GM19438 (cell line): ENCODE measurements around the gene CSAD.

Experiments used
- ATAC-seq: cut with Tn5 transposase; IDR thresholded peaks from one replicate; pipeline ENCODE4 v1.9.1; 2021; ENCODE audit warnings: low read depth; ENCODE audit not compliant: unreplicated experiment

CSAD gene

DNA sequence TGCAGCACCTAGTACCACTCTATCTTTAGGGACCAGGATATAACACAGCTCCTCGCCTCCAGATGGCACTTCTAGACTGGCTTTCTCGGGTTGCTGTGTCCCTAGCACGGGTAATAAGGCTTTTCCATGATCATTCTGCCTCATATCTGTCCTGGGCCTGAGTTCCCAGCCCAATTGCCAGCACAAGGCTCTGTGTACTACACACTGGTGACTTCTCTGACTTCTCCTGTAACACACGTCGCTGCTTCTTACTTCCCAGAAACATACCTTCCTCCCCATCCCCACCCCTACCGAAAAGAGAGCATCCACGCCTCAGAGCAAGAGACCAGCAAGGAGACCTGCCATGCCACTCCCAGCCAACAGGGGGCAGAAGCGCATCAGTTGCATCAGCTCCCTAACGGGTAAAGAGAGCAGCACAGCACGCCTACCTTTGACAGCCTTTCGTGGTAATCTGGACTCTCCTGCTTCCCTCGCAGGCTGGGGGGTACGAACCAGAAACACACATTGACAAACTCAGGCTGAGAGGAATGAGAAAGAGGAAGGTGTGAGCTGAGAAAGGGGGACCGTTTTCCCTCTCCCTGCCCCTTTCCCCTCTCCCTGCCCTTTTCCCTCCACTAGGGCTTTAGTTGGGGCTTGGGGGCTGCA lies 21.4 kb downstream of the CSAD start:
- ATAC-seq, result peak; percentile 78

DNA sequence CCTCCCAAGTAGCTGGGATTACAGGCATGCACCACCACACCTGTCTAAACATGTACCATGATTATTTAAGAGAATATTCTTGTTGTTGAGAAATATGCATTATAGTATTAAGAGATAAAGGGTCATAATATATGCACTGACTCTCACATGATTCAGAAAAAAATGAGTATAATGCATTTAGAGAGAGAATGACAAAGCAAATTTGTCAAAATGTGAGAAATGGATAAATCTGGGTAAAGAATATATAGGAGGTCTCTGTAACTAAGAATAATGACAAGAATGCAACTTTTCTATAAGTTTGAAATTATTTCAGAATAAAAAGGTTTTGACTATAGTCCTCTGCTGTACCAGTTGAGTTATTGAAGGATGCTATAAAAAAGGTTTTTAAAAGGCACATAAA lies 28.3 kb downstream of the CSAD start:
- ATAC-seq, result no peak

DNA sequence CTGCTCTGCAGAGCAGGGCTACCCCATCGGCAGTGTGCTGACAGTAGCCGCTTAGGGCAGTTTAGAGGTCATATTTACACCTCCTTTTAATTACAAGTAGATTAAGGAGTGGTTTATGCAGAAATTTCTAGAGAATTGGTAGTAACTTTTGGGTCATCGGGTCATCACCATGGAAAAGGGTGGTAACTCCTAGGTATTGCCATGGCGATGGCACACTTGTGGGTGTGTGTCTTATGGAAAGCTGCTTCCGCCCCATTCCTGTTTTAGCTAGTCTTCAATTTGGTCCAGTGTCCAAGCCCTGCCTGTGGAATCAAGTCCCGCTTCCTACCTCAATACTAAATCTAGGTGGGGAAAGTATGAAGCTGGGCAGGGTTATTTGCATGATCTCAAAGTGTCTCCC lies 29.7 kb downstream of the CSAD start:
- no peak for ATAC-seq

DNA sequence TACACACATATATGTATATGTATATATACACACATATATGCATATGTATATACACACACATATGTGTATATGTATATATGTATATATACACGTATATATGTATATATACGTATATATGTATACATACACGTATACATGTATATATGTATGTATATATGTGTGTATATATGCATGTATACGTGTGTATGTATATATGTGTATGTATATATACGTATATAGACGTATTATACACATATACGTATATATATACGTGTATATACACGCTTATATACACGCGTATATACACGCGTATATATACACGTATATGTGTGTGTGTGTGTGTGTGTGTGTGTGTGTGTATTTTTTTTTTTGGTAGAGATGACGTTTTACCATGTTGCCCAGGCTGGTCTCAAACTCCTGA lies 33.1 kb downstream of the CSAD start:
- no peak for ATAC-seq

DNA sequence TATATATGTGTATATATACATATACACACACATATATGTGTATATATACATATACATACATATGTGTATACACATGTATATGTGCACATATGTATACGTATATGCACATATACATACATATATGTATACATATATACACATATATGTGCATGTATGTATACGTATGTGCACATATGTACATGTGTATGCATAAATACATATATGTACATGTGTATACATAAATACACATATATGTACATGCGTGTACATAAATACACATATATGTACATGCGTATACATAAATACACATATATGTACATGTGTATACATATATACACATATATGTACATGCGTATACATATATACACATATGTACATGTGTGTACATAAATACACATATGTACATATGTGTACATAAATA lies 33.5 kb downstream of the CSAD start:
- ATAC-seq, result no peak

DNA sequence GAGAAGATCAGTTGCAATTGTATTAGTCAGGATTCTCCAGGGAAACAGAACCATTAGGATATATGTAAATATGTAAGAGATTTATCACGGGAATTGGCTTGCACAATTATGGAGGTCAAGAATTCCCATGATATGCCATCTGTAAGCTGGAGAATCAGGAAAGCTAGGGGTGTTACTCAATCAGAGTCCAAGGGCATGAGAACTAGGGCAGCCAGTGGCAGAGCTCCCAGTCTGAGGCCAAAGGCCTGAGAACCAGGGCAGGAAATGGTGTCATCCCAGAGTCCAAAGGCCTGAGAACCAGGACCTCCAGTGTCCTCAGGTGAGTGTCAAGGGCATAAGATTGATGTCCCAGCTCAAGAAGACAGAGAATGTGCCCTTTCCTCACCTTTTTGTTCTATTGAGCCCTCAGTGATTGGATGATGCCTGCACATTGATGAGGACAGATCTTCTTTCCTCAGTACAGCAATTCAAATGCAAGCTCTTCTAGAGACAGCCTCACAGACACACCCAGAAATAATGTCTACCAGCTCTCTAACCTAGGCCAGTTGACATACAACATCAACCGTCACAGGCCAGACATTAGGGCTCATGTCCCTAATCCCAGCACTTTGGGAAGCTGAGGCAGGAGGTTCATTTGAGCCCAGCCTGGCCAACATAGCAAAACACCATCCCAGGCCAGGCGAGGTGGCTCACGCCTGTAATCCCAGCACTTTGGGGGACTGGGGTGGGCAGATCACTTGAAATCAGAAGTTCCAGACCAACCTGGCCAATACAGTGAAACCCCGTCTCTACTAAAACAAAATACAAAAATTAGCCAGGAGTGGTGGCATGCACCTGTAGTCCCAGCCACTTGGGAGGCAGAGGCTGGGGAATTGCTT lies 35.1 kb downstream of the CSAD start:
- no peak for ATAC-seq

DNA sequence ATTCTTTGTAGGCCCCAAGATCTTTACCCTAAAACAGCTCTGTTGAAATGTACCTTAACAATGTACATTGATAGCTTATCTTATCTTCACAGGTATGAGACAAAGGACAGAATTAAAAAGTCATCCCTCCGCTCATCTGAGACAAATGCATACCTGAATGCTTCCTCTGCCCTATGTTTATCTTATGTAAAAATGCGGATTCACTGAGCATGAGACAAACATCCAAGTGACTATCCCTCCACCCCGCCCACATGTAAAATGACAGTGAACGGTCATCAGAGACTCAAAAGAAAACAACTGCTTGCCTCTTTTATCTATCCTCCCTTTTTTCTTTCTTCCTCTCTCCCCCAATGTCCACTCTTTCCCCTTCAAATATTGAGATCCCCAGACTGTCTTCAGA lies 37.4 kb downstream of the CSAD start:
- ATAC-seq, result no peak

DNA sequence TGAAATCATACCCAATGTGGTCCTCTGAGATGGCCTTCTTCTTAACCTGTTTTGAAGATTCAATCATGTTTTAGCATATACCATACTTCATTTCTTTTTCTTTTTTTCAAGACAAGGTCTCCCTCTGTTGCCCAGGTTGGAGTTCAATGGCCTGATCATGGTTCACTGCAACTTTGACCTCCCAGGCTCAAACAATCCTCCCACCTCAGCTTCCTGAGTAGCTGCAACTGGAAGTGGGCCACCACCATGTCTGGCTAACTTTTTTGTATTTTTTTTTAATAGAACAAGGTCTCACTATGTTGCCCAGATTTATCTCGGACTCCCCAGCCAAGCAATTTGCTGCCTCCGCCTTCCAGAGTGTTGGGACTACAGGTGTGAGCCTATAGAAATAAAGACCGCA lies 47.0 kb downstream of the CSAD start:
- no peak for ATAC-seq

DNA sequence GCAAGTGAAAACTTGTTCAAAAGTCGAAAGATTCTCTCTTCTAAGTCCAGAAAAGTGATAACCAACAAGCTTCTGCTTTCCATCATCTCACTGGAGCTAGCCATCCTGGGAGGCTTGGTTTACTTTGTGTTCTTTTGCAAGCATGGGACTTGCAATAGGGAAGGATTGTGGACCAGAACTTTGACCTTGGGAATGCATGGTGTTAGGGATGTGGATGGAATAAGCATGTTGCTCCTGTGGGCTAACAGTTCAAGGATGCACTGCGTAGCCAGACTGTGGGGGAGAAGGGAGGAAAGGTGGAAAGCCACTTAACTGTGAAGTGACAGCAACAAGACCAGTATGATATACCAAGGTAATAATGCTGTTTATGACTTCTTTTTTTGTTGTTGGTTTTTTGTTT lies 48.9 kb downstream of the CSAD start:
- ATAC-seq, result no peak

DNA sequence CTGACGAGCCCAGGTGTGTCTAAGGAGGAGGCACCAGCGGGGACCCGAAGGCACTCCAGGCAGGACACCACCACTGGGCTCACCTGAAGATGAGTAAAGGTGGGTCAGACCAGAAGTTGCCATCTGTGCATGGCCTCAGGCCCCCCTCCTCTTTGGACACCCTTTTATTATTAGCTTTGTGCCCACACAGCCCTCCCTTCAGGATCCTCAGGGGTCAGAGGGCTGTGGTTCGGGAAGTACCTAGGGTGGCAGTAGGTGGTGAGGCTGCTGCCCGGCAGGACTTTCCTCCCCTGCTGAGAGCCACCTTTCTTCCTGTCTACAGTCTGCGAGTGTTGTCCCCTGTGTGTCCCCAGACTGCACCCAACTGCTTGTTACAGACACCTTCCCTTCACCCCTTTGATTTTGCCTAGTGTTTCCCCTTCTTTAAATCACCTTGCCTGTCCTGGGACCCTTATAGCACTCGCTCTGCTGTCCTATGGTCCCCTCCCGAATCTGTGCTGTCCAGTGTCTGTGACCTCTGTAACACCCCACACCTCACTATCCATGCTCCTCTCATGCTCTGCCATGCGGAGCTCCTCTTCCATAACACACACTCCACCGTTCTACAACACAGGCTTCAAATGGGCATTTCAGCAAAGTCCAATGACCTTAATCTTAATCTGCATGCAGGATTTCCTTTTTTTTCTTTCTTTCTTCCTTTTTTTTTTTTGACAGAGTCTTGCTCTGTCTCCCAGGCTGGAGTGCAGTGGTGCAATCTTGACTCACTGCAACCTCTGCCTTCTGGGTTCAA lies 51.8 kb downstream of the CSAD start:
- no peak for ATAC-seq

DNA sequence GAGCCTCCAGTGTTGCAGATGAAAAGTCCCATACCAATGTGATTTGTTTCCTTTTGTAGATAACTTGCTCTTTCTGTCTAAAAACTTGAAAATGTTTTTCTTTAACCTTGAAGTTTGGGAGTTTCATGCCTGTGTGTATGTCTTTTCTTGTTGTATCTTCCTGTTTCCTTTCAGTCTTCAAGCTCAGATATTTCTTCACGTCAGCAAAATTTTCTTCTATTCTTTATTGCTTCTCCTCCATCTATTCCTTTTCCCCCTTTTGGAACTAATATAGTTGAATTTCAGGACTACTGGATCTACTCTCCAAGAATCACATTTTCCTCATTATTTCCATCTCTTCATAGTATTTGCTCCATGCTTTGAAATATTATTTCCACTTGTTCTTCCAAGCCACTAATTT lies 53.6 kb downstream of the CSAD start:
- no peak for ATAC-seq

DNA sequence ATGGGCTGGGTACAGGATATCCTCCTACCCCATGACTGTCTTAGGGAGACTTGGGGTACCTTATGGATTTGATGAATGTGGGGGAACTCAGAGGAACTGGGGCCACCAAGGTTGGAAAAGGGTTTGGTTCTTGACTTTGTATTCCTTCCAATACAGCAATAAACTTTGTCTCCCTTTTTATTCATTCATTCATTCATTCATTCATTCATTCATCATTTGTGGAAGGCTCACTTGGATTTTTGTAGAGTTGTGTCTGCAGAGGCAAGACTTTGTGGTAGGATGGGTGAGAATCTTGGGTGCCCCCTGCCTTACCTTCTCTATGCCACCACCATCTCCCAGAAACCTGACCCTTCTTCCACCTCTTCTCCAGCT lies 56.4 kb downstream of the CSAD start:
- ATAC-seq, result no peak

DNA sequence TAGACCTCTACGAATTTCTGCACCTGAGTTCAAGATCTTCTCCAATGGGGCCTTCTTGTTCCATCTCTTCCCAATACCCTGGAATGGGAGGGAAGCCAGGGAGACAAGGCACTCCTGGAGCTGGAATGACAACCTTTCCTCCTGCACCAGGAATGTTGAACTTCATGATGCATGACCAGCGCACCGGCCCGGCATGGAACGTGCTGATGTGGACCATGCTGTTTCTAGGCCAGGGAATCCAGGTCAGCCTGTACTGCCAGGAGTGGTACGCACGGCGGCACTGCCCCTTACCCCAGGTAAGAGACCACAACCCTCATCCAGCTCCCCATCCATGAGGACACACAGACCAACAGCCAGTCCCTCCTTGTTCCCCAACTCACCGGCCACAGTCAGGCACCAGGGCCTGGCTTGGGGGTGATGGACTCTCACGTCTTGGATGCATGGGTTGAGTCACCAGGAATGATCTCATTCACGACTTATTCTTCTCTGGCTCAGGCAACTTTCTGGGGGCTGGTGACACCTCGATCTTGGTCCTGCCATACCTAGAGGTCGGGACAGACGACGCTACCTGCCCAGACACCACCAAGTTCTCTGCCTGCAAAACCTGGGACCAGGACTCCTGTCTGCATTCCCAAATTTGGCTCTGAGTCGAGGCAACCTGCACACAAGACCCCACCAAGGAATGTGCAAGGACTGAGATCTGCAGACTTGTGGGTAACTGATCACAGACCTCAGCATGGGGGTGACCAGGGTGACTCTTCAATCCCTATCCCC lies 57.0 kb downstream of the CSAD start:
- no peak for ATAC-seq

DNA sequence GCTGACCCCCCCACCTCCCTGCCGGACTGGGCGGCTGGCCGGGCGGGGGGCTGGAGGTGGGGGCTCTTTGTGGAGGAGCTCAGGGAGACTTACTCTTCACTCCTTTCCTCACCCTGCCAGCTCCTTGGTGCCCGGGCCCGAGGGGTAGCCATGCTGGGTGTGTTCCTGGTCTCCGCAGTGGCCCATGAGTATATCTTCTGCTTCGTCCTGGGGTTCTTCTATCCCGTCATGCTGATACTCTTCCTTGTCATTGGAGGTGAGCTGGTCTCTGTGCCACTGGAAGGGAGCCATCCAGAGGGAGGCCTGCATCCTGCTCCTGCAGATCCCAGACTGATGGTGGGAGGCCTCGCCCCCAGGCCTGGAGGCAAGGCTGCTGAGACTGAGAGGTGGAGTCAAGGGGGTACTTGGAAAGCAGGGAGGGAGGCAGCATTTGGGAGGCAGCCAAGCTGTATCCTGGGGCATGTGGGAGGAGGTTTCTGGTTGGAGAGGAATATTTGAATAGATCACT lies 57.7 kb downstream of the CSAD start:
- no peak for ATAC-seq

DNA sequence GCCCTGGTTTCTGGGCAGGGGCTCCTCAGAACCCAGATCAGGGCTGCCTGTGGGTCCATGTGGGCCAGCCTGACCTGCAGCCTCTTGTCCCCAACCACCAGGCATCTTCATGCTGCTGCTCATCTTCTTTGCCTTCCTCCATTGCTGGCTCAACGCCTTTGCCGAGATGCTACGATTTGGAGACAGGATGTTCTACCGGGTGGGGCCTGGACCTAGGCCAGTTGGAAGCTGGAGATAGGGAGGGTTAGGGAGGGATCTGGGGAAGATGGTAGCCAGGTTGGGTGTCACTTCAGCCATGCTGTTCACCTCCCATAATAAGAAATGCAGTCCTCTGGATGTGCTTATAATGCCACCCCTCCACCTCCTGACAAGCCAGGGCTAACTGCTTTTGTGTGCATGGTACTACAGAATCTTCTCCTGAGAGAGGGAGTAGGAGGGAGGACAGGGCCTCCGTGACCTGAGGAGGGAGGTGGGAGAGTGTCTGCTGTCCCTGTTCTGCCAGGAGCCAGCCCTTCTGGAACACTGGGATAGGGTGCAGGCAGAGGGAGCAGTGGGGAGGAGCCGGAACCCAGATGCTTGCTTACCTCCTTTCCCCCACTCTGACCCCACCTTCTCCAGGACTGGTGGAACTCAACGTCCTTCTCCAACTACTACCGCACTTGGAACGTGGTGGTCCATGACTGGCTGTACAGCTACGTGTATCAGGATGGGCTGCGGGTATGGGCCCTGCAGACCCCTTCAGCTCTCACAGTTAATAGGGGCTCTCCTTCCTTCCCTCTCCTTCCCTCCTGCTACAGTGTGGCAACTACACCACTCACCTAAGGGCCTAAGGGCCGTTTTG lies 59.8 kb downstream of the CSAD start:
- ATAC-seq, result no peak

DNA sequence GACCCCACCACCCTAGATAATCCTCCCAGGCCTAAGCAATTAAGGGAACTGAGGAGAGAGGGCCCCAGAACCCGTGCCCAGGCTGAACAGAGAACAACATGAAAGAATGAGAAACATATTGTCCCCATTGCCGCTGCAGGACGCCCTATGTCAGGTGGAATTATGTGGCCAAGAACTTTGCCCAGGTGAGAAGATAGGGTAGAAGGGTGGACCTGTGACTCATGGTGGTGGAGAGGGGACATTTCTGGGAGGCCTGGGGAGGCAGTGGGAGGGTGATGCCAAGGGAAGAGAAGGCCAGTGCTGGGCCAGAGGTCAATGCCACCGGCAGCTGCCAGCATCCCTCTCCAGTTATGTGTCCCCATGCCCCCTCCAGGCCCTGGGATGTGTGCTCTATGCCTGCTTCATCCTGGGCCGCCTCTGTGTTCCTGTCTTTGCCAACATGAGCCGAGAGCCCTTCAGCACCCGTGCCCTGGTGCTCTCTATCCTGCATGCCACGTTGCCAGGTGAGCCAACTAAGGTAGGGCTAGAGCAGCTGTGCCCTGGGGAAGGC lies 61.9 kb downstream of the CSAD start:
- no peak for ATAC-seq

DNA sequence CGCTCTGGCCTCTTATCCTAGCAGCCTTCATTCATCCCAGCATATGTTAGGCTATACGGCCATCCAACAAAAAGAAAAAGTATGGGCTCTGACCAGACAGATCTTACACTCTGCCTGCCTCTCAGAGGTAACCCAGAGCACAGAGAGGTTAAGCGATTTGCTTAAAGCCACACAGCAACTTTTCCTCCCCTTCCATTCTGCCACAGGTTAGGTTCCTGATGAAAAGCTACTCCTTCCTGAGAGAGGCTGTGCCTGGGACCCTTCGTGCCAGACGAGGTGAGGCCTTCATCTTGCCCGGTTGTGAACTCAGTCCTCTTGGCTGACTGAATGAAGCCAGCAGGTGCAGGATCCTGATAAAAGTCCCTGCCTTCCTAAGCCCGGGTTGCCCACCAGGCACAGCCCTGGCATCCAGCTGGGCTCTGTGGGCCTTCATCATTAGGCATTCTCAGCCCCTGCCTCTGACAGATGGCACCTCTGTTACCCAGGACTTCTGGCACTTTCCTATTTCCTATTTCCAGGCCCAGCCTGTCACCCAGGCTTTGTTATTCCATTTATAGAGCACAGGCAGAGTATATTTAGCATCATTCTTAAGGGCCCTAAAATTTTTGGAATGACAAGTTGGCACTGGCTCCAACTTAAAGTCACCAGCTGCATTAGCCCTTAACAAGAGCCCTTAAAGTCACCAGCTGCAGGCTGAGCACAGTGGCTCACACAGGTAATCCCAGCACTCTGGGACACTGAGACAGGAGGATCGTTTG lies 64.7 kb downstream of the CSAD start:
- ATAC-seq, result no peak

DNA sequence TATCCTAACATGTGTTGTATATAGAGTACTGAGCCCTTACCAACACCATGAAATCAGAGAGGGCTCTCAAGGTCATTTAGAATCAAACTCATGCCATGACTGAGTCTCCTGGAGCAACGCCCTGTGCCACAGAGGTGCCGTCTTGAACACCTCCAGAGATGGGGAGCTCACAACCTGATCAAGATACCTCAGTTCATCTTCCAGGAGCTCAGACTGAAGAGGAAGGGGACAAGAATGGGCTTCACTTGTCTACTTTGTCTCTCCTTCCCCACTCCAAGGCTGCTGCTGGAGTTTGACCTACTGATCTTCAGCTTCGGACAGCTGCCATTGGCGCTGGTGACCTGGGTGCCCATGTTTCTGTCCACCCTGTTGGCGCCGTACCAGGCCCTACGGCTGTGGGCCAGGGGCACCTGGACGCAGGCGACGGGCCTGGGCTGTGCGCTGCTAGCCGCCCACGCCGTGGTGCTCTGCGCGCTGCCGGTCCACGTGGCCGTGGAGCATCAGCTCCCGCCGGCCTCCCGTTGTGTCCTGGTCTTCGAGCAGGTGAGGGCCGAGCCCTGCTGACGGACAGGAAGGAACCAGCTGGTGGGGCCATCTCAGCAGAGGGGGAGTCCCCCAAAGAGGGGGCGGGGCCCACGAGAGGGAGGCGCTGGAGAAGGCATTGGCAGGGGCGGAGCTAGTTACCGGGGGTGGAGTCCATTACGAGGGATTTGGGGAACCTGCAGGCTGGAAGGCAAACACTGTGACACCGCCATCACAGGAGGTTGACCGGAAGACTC lies 65.4 kb downstream of the CSAD start:
- ATAC-seq, result no peak
